Measurements from ENCODE around the gene SH3D21.

Gene SH3D21

DNA sequence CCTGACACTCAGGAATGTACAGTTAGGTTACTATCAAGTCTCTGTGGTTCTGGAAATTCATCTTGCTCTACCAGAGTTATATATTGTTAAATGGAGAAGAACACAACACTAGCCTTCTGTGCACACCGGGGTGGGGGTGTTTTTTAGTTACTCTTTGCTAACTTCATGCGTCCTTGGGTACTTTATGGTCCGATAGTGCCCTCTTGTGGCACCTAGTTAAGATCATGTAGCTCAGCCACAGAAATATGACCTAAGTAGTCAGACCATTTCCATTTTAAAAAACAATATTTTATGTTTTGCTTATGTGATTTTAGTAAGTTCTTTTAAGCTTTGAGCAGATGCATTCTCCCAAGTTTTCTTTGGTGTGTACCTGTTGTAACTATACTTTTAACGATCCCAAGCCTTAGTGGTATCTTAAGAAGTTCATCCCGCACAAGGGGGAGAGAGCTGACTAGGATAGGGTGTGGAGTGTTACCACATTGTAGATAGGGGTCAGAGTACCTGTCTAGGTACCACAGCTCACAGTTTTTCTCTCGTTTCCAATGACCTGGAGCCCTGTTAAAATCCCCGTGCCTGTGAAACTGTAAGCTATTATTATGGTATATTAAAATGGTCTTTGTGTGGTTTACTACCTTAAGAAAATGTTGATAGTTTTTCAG is 20.6 kb upstream of the SH3D21 start:
- no peak overlapping the region for H3K4me3 ChIP-seq (ENCODE audit: severe bottlenecking)
- H3K9me3 ChIP-seq (ENCODE audit: severe bottlenecking), result no peaks in the 10 kb centered on the region
- no peaks in the 10 kb centered on the region for H3K4me1 ChIP-seq (ENCODE audit: insufficient read depth, poor library complexity, severe bottlenecking)
- TF ChIP-seq, protein P1, sequence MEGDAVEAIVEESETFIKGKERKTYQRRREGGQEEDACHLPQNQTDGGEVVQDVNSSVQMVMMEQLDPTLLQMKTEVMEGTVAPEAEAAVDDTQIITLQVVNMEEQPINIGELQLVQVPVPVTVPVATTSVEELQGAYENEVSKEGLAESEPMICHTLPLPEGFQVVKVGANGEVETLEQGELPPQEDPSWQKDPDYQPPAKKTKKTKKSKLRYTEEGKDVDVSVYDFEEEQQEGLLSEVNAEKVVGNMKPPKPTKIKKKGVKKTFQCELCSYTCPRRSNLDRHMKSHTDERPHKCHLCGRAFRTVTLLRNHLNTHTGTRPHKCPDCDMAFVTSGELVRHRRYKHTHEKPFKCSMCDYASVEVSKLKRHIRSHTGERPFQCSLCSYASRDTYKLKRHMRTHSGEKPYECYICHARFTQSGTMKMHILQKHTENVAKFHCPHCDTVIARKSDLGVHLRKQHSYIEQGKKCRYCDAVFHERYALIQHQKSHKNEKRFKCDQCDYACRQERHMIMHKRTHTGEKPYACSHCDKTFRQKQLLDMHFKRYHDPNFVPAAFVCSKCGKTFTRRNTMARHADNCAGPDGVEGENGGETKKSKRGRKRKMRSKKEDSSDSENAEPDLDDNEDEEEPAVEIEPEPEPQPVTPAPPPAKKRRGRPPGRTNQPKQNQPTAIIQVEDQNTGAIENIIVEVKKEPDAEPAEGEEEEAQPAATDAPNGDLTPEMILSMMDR (IDR thresholded peaks at IDR 0.05; ENCODE audit: poor library complexity, severe bottlenecking), result peak; percentile 89
- no peaks in the 10 kb centered on the region for H3K27me3 ChIP-seq (ENCODE audit: insufficient read depth, poor library complexity, severe bottlenecking)
- H3K27ac ChIP-seq (ENCODE audit: poor library complexity, severe bottlenecking), result no peak overlapping the region
- peaks cover 88% of the 10 kb centered on the region for H3K36me3 ChIP-seq (ENCODE audit: low read depth)
- DNase-seq (ENCODE audit: low spot score) (no peak), ATAC-seq (ENCODE audit: low read depth) (peak; percentile 81; the same call in 2 of the 3 replicates)

DNA sequence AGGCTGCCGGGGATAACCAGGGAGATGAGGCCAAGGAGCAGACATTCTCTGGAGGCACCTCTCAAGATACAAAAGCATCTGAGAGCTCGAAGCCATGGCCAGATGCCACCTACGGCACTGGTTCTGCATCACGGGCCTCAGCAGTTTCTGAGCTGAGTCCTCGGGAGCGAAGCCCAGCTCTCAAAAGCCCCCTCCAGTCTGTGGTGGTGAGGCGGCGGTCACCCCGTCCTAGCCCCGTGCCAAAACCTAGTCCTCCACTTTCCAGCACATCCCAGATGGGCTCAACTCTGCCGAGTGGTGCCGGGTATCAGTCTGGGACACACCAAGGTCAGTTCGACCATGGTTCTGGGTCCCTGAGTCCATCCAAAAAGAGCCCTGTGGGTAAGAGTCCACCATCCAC is 19.4 kb upstream of the SH3D21 start:
- TF ChIP-seq, protein P1 (IDR thresholded peaks at IDR 0.05; ENCODE audit: poor library complexity, severe bottlenecking), result no peak
- H3K36me3 ChIP-seq (ENCODE audit: low read depth), result peaks cover 96% of the 10 kb centered on the region
- H3K9me3 ChIP-seq (ENCODE audit: severe bottlenecking), result no peaks in the 10 kb centered on the region
- DNase-seq (ENCODE audit: low spot score) (no peak), ATAC-seq (ENCODE audit: low read depth) (no peak)
- H3K4me3 ChIP-seq (ENCODE audit: severe bottlenecking), result no peak overlapping the region
- H3K27me3 ChIP-seq (ENCODE audit: insufficient read depth, poor library complexity, severe bottlenecking), result no peaks in the 10 kb centered on the region
- no peak overlapping the region for H3K27ac ChIP-seq (ENCODE audit: poor library complexity, severe bottlenecking)
- H3K4me1 ChIP-seq (ENCODE audit: insufficient read depth, poor library complexity, severe bottlenecking), result no peaks in the 10 kb centered on the region

DNA sequence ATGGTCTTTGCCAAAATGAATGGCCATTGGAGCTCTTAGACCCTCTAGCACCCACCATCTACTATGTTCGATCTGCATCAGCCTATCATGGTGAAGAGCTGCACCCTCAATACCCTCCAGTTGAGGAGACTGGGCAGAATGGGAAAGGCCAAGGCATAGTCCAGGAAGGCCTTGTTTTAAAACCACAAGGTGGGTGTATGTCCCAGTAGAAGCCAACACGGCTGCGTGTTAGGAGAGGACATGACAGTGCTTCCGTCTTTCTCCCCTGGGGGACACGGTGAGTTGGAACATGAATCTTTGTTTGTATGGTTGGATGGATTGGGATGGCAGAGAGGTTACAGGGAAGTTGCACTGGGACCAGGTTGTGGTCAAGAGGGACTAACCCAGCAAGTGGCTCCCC is 18.6 kb upstream of the SH3D21 start:
- Histone ChIP-seq H3K27me3 (ENCODE audit: insufficient read depth, poor library complexity, severe bottlenecking) (no peaks in the 10 kb centered on the region), H3K27ac (ENCODE audit: poor library complexity, severe bottlenecking) (no peak overlapping the region), H3K4me3 (ENCODE audit: severe bottlenecking) (no peak overlapping the region), H3K36me3 (ENCODE audit: low read depth) (peaks cover 96% of the 10 kb centered on the region), H3K4me1 (ENCODE audit: insufficient read depth, poor library complexity, severe bottlenecking) (no peaks in the 10 kb centered on the region), H3K9me3 (ENCODE audit: severe bottlenecking) (no peaks in the 10 kb centered on the region)
- ATAC-seq (ENCODE audit: low read depth) (no peak), DNase-seq (ENCODE audit: low spot score) (no peak)
- TF ChIP-seq, protein P1 (IDR thresholded peaks at IDR 0.05; ENCODE audit: poor library complexity, severe bottlenecking), result no peak

DNA sequence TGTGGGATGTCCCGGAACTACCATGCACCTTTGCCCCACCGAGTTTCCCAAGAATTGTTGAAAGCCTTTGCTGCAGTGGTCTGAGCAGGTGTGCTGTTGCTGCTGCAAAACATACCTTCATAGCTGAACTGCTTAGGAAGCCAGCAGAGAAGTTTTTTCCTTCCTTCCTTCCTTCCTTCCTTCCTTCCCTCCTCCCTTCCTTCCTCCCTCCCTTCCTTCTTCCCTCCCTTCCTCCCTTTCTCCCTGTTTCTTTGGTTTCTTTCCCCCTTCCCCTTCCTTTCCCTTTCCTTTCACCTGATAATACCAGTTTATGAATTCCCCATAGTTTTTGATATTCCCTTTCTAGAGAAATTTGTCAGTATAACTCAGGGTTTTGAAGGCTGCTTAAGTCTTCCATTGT is 10.8 kb upstream of the SH3D21 start:
- Histone ChIP-seq H3K4me1 (ENCODE audit: insufficient read depth, poor library complexity, severe bottlenecking) (peaks cover 7% of the 10 kb centered on the region), H3K4me3 (ENCODE audit: severe bottlenecking) (no peak overlapping the region), H3K27me3 (ENCODE audit: insufficient read depth, poor library complexity, severe bottlenecking) (no peaks in the 10 kb centered on the region), H3K9me3 (ENCODE audit: severe bottlenecking) (no peaks in the 10 kb centered on the region), H3K27ac (ENCODE audit: poor library complexity, severe bottlenecking) (no peak overlapping the region), H3K36me3 (ENCODE audit: low read depth) (peaks cover 78% of the 10 kb centered on the region)
- ATAC-seq (ENCODE audit: low read depth) (no peak), DNase-seq (ENCODE audit: low spot score) (no peak)
- TF ChIP-seq, protein P1 (IDR thresholded peaks at IDR 0.05; ENCODE audit: poor library complexity, severe bottlenecking), result no peak

DNA sequence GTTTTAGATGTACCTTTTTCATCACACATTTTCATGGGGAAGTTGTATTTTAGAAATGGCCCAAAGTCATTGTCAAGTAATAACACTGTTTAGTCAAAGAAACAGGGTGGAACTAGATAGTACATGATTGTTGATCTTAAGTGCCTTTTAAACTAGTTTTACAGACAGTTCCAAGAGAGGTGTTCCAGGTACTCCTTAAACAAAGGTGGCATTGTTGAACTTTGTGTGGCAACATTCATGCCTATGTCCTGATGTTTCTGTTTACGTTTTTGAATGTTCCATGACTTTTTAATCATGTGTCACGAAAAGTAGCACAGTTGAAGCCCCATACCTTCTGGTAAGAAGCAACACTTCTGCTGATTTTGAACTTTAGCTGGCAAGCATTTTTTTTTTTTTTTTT is 9.1 kb upstream of the SH3D21 start:
- peaks cover 13% of the 10 kb centered on the region for H3K4me1 ChIP-seq (ENCODE audit: insufficient read depth, poor library complexity, severe bottlenecking)
- ATAC-seq (ENCODE audit: low read depth) (no peak), DNase-seq (ENCODE audit: low spot score) (no peak)
- peaks cover 79% of the 10 kb centered on the region for H3K36me3 ChIP-seq (ENCODE audit: low read depth)
- TF ChIP-seq, protein P1 (IDR thresholded peaks at IDR 0.05; ENCODE audit: poor library complexity, severe bottlenecking), result no peak
- H3K27ac ChIP-seq (ENCODE audit: poor library complexity, severe bottlenecking), result peak overlapping the region; percentile 24
- no peaks in the 10 kb centered on the region for H3K27me3 ChIP-seq (ENCODE audit: insufficient read depth, poor library complexity, severe bottlenecking)
- no peaks in the 10 kb centered on the region for H3K9me3 ChIP-seq (ENCODE audit: severe bottlenecking)
- no peak overlapping the region for H3K4me3 ChIP-seq (ENCODE audit: severe bottlenecking)

All from RWPE2 (cell line).